ENCODE measurements around the gene FOXN3. TPM values are rescaled to one million over a fixed set of nuclear protein-coding genes. Genes with fewer than 3 reads are reported as not detected.

The FOXN3 gene
- total and polyA plus RNA-seq, 2 experiments from 2014 or later = 98.9 to 167 TPM

DNA sequence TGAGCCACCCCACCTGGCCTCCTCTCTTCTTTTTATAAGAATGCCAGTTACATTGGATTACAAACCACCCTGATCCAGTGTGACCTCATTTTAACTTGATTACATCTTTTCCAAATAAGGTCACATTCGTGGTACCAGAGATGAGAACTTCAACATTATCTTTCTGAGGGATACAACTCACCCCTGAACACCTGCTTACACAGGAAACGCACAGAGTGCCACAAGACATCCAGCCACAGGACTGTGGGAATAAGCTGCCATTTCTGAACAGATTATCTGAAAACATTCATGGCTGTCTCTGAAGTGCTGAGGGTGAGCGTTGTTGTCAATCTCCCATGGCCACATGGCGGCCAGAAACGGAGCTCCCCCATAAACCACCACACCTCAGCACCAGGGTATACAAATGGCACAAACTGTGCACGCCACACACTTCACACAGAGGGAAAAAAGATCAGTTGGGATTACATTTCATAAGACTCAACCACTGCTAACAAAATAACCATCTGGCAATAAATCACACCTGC is 23.7 kb downstream of the FOXN3 start (continued):
- TF ChIP-seq, protein P1, sequence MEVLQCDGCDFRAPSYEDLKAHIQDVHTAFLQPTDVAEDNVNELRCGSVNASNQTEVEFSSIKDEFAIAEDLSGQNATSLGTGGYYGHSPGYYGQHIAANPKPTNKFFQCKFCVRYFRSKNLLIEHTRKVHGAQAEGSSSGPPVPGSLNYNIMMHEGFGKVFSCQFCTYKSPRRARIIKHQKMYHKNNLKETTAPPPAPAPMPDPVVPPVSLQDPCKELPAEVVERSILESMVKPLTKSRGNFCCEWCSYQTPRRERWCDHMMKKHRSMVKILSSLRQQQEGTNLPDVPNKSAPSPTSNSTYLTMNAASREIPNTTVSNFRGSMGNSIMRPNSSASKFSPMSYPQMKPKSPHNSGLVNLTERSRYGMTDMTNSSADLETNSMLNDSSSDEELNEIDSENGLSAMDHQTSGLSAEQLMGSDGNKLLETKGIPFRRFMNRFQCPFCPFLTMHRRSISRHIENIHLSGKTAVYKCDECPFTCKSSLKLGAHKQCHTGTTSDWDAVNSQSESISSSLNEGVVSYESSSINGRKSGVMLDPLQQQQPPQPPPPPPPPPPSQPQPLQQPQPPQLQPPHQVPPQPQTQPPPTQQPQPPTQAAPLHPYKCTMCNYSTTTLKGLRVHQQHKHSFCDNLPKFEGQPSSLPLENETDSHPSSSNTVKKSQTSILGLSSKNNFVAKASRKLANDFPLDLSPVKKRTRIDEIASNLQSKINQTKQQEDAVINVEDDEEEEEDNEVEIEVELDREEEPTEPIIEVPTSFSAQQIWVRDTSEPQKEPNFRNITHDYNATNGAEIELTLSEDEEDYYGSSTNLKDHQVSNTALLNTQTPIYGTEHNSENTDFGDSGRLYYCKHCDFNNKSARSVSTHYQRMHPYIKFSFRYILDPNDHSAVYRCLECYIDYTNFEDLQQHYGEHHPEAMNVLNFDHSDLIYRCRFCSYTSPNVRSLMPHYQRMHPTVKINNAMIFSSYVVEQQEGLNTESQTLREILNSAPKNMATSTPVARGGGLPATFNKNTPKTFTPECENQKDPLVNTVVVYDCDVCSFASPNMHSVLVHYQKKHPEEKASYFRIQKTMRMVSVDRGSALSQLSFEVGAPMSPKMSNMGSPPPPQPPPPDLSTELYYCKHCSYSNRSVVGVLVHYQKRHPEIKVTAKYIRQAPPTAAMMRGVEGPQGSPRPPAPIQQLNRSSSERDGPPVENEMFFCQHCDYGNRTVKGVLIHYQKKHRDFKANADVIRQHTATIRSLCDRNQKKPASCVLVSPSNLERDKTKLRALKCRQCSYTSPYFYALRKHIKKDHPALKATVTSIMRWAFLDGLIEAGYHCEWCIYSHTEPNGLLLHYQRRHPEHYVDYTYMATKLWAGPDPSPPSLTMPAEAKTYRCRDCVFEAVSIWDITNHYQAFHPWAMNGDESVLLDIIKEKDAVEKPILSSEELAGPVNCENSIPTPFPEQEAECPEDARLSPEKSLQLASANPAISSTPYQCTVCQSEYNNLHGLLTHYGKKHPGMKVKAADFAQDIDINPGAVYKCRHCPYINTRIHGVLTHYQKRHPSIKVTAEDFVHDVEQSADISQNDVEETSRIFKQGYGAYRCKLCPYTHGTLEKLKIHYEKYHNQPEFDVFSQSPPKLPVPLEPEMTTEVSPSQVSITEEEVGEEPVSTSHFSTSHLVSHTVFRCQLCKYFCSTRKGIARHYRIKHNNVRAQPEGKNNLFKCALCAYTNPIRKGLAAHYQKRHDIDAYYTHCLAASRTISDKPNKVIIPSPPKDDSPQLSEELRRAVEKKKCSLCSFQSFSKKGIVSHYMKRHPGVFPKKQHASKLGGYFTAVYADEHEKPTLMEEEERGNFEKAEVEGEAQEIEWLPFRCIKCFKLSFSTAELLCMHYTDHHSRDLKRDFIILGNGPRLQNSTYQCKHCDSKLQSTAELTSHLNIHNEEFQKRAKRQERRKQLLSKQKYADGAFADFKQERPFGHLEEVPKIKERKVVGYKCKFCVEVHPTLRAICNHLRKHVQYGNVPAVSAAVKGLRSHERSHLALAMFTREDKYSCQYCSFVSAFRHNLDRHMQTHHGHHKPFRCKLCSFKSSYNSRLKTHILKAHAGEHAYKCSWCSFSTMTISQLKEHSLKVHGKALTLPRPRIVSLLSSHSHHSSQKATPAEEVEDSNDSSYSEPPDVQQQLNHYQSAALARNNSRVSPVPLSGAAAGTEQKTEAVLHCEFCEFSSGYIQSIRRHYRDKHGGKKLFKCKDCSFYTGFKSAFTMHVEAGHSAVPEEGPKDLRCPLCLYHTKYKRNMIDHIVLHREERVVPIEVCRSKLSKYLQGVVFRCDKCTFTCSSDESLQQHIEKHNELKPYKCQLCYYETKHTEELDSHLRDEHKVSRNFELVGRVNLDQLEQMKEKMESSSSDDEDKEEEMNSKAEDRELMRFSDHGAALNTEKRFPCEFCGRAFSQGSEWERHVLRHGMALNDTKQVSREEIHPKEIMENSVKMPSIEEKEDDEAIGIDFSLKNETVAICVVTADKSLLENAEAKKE (CRISPR knock-in tag; IDR thresholded peaks at IDR 0.05) = no peak

DNA sequence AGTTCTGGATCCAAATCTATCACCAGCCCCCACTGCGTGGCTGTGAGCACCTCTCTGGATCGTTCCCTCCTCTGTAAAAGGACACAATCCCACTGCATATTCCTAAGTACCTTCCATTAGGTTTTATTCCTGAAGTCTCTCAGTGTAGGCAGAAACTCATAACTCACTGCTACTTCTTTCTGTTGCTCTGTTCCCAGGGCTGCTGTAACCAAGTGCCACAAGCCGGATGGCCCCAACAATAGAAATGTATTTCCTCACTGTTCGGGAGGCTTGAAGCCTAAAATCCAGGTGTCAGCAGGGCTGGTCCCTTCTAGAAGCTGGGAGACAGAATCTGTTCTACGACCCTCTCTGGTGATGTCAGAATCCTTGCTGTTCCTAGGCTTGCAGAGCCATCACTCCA is 24.9 kb downstream of the FOXN3 start:
- H4K20me1 ChIP-seq (replicated peaks; ENCODE audit: insufficient read depth) = peaks cover 69% of the 10 kb centered on the region
- peaks cover 73% of the 10 kb centered on the region for H3K4me1 Mint-ChIP-seq
- peaks cover 100% of the 10 kb centered on the region for H3K79me2 ChIP-seq (replicated peaks; ENCODE audit: insufficient read depth)
- no peak overlapping the region for H3K4me3 Mint-ChIP-seq
- no peaks in the 10 kb centered on the region for H3K9me2 ChIP-seq (ENCODE audit: insufficient read depth)
- H3K4me3 ChIP-seq = no peak overlapping the region
- H3K9me3 Mint-ChIP-seq = no peaks in the 10 kb centered on the region; the same call in 2 of the 3 replicates
- no peak overlapping the region for H2AFZ ChIP-seq
- TF ChIP-seq EZH2 (IDR thresholded peaks at IDR 0.05; ENCODE audit: low read depth, unreplicated experiment) (no peak), STAT1 (IDR thresholded peaks at IDR 0.05; ENCODE audit: unreplicated experiment) (no peak), POLR2AphosphoS5 (IDR thresholded peaks at IDR 0.05; ENCODE audit: low read depth) (no peak)
- ATAC-seq (no peak; the same call in 2 of the 3 replicates), DNase-seq (ENCODE audit: low spot score) (no peak)
- no peak overlapping the region for H3K27ac ChIP-seq (ENCODE audit: low read depth)
- H3K27me3 ChIP-seq (ENCODE audit: insufficient read depth) = no peaks in the 10 kb centered on the region
- peaks cover 63% of the 10 kb centered on the region for H3K4me1 ChIP-seq (ENCODE audit: insufficient read depth)
- H3K4me2 ChIP-seq = no peak overlapping the region
- H3K36me3 ChIP-seq (ENCODE audit: insufficient read depth) = 0 out of 2 replicates have a peak, but pooled peaks cover 4% of the 10 kb centered on the region
- peaks cover 42% of the 10 kb centered on the region for H3K36me3 Mint-ChIP-seq (ENCODE audit: low read depth)
- H3F3A ChIP-seq (replicated peaks; ENCODE audit: low read depth) = peaks cover 5% of the 10 kb centered on the region; the same call in 1 of the 2 replicates
- peaks cover 9% of the 10 kb centered on the region for H3K27me3 Mint-ChIP-seq (ENCODE audit: insufficient read depth, low read depth, poor library complexity)
- H3K27ac Mint-ChIP-seq = peak overlapping the region; percentile 60

All from GM23338 (cell line).